ENCODE results near the gene RAB9B.

RAB9B gene

DNA sequence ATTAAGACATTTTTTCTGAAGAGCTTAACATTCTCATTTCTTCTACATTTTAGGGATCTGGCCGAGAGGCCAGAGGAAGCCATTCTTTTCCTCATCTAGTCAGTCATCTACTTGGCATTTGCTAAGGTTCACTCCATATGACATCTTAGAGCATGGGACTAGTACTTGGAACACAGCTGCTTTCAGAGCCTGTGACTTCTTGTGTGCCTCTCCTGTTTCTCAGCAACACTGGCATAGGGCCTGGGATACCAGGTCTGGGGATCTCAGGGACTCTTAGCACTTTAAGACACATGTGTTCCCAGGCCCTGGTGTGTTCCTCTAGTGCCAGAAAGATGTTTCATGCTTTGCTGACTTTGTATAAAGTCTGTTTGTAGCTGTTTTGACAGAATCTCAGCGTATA is 48.1 kb downstream of the RAB9B start:
- ChIA-PET CTCF (interaction anchor here (2.4 kb wide), 1 partner anchor 9 kb away, joined by 5 read pairs; no protein-coding TSS in a partner anchor), POLR2A (no interaction called here)
- DNase-seq (ENCODE audit: extremely low spot score) = no peak
- TF ChIP-seq, protein P1, sequence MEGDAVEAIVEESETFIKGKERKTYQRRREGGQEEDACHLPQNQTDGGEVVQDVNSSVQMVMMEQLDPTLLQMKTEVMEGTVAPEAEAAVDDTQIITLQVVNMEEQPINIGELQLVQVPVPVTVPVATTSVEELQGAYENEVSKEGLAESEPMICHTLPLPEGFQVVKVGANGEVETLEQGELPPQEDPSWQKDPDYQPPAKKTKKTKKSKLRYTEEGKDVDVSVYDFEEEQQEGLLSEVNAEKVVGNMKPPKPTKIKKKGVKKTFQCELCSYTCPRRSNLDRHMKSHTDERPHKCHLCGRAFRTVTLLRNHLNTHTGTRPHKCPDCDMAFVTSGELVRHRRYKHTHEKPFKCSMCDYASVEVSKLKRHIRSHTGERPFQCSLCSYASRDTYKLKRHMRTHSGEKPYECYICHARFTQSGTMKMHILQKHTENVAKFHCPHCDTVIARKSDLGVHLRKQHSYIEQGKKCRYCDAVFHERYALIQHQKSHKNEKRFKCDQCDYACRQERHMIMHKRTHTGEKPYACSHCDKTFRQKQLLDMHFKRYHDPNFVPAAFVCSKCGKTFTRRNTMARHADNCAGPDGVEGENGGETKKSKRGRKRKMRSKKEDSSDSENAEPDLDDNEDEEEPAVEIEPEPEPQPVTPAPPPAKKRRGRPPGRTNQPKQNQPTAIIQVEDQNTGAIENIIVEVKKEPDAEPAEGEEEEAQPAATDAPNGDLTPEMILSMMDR (IDR thresholded peaks at IDR 0.05; ENCODE audit: control extremely low read depth, extremely low read depth, low read depth, missing control alignments) = no peak

DNA sequence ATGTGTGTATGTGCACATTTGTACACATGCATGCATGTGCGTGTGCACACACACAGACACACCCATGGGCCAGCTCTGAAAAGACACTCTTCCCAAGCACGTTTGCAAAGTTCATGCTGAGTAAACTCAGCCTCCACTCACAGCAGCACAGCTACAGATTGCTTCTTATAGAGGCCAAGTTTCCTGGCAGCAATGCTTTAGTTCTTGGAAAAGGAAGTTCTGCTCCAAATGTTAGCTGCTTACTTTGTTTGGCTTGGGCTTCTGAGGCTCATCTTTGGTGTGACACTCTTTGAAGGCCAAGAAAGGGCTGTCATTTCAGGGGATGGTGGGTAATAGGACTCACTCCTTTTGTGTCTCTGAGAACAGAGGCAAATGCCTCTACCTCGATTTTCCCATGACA is 48.9 kb downstream of the RAB9B start:
- TF ChIP-seq, protein P1 (IDR thresholded peaks at IDR 0.05; ENCODE audit: control extremely low read depth, extremely low read depth, low read depth, missing control alignments) = no peak
- no peak for DNase-seq (ENCODE audit: extremely low spot score)
- ChIA-PET POLR2A (no interaction called here), CTCF (interaction anchor here (2.4 kb wide), 1 partner anchor 8 kb away, joined by 5 read pairs; no protein-coding TSS in a partner anchor)

DNA sequence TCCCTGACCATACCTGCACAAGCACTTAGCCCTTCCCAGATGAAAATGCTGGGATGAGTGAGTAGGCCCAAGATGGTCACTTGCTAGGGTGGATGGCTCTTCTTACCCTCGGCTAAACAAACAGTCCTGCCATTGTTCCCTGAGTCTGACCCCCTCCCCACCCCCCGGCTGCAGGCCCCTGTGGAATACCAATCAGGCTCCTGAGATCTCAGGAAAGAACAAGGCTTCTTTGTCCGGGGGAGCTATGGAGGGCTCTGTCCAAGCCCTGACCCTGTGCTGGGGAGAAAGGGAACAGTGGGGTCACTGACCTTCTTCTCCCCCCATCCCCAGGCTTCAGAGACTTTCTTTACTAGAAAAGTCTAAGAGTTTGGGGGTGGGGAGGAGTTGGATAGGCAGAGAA is 49.4 kb downstream of the RAB9B start:
- DNase-seq (ENCODE audit: extremely low spot score) = no peak
- TF ChIP-seq, protein P1 (IDR thresholded peaks at IDR 0.05; ENCODE audit: control extremely low read depth, extremely low read depth, low read depth, missing control alignments) = no peak
- POLR2A ChIA-PET = no interaction called here
- CTCF ChIA-PET = no interaction called here

DNA sequence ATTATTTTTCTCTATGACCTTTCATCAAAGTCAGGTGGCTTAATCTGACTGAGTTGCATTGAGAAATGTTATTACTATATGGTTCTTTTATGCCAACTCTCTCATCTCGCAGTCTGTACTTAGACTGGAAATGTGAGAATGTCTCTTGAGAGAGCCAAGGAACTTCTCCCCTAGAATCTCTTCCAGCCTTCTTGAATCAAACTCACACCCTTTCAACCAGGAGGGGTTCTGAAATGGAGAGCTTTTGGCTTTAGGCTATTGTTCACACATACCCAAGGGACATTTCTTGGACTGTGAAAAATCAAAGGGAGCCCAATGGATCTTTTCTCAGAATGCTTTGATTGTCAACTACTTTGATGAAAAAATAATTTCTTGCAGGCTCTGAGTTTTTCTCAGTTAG is 50.4 kb downstream of the RAB9B start:
- no peak for DNase-seq (ENCODE audit: extremely low spot score)
- TF ChIP-seq, protein P1 (IDR thresholded peaks at IDR 0.05; ENCODE audit: control extremely low read depth, extremely low read depth, low read depth, missing control alignments) = no peak
- ChIA-PET POLR2A (no interaction called here), CTCF (no interaction called here)

DNA sequence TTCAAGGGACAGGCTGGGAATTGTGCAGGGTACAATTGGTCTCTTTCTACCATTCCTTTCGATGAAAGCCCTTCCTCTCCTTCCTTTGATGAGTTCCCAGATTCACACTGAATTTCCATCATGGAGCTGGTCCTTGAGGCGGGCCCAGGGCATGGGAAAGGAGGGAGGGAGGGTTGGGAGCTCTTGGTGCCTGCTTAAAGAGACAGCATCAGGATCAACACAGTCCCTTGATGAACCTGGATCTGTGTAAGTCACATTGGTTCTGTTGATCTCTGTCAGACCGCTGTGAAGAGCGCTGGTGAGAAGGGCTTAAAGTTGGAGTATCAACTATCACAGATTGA is 51.0 kb downstream of the RAB9B start:
- TF ChIP-seq, protein P1 (IDR thresholded peaks at IDR 0.05; ENCODE audit: control extremely low read depth, extremely low read depth, low read depth, missing control alignments) = no peak
- ChIA-PET CTCF (no interaction called here), POLR2A (no interaction called here)
- no peak for DNase-seq (ENCODE audit: extremely low spot score)

DNA sequence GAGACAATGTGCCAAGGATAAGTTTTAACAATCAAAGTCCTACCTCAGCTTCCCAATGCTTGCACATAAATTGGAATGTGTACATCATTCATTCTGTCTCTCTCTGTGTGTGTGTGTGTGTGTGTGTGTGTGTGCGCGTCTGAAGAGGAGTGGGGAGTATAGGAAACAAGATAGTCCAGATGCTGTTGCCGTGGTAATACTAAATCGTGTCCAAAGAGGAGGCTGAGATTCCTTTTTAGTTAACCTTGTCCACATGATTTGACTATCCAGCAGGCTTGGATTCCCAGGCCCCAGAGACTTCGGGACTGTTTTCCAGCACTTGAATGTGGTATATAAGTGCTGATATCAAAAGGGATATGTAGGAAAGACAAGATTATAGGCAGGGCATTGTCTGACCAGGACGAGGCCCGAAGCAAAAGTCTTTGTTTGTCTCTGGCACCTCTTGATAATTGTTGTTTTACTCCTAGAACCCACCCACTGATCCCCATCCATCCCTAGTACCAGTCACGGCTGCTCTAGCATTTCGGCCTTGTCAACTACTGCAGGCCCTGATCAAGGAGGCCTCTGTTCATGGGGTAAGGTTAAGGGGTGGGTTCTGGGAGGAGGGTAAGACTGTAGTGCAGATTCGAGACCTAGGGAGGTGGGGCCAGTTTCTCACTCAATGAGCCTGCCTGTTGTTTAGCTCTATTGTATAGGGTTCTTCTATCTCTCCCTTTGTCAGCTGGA is 51.6 kb downstream of the RAB9B start:
- no peak for DNase-seq (ENCODE audit: extremely low spot score)
- ChIA-PET POLR2A (no interaction called here), CTCF (no interaction called here)
- TF ChIP-seq, protein P1 (IDR thresholded peaks at IDR 0.05; ENCODE audit: control extremely low read depth, extremely low read depth, low read depth, missing control alignments) = no peak

Data from GM10248 (cell line).